Measurements from ENCODE around the gene MAN2C1.
A peak's percentile ranks its signal among the peaks of the same experiment; 100 is the strongest.
"Not testable (repeated sequence)": the region's sequence is repeated elsewhere in the genome, so short reads cannot be mapped to it uniquely, and the experiment has no call there.

Gene MAN2C1

GRCh38 chr15:75360856-75361255 is 7.6 kb downstream of the MAN2C1 start:
- DNase-seq = no peak

GRCh38 chr15:75360391-75360790 is 8.0 kb downstream of the MAN2C1 start:
- DNase-seq = no peak

- no peak for DNase-seq
Observed at GRCh38 chr15:75359537-75360250, 8.7 kb downstream of the MAN2C1 start.

GRCh38 chr15:75358771-75359536 is 9.5 kb downstream of the MAN2C1 start:
- DNase-seq = no peak

GRCh38 chr15:75357976-75358673 is 10.3 kb downstream of the MAN2C1 start:
- no peak for DNase-seq

DNA sequence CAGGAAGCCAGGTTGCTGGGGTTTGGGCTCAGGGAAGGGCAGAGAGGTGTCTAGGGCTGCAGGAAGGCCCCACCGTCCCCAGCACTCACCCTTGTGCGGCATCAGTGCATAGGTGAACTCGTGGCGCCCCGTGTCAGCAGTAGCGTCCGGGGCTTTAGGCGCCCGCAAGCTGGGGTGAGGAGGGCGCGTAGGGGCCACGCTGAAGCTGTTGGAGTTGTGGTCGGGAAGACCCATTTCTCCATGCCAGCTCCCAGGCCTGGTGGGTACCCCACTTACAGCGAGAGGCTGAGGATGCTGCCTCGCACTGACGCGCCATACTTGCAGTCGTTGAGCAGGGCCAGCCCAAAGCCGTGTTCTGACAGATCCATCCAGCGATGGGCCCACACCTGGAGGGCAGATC is 11.9 kb downstream of the MAN2C1 start:
- DNase-seq = no peak

DNA sequence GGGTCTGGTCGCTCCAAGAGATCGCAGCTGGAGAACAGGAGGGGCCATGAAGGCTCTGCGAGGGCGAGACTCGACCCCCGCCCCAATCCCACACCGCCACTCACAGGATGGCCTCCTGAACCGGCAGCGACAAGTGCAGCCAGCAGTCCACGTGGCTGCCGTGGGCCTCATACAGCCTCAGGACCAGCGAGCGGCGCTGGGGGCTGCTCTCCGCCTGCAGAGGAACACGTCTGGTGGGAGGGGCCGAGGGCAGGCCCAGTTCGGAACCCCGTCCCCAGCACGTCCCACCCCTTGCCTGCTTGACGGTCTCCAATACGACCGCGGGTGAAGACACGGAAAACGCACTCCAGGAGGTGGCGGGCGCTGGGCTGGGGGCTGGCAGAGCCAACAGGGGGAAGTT is 12.4 kb downstream of the MAN2C1 start:
- DNase-seq = no peak

DNA sequence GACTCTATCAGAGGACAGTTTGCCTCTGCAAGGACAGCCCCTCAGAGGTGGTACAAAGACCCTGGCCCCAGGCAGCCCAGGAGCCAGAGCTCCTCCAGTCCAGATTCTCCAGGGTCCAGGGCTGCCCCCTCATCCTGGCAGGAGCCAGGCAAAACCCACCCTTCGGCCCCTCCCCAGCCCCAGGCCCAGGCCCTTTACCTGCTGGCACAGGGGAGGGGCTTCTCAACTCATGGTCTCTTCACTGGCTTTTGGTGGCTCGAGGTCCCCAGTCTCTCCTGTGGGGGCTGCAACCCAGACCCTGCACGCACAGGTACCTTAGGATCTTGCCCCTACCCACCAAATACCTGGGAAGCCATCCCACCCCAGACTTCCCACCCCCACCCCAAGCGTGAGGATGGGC is 13.0 kb downstream of the MAN2C1 start:
- no peak for DNase-seq

- DNase-seq = no peak
Observed at GRCh38 chr15:75354454-75354853, 14.0 kb downstream of the MAN2C1 start.

DNA sequence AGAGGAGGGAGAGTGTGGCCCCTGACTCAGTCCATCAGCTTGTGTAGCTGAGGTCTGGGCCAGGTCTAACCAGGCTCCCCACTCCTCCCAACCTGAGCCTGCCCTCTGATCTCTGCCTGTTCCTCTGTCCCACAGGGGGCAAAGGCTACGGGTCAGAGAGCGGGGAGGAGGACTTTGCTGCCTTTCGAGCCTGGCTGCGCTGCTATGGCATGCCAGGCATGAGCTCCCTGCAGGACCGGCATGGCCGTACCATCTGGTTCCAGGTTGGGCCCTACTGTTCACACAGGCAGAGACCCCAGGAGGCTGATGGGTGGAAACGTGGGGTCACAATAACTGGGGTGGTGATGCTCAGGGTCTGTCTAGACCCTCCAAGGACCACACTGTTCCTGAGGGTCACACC is 14.8 kb downstream of the MAN2C1 start:
- DNase-seq = no peak

DNA sequence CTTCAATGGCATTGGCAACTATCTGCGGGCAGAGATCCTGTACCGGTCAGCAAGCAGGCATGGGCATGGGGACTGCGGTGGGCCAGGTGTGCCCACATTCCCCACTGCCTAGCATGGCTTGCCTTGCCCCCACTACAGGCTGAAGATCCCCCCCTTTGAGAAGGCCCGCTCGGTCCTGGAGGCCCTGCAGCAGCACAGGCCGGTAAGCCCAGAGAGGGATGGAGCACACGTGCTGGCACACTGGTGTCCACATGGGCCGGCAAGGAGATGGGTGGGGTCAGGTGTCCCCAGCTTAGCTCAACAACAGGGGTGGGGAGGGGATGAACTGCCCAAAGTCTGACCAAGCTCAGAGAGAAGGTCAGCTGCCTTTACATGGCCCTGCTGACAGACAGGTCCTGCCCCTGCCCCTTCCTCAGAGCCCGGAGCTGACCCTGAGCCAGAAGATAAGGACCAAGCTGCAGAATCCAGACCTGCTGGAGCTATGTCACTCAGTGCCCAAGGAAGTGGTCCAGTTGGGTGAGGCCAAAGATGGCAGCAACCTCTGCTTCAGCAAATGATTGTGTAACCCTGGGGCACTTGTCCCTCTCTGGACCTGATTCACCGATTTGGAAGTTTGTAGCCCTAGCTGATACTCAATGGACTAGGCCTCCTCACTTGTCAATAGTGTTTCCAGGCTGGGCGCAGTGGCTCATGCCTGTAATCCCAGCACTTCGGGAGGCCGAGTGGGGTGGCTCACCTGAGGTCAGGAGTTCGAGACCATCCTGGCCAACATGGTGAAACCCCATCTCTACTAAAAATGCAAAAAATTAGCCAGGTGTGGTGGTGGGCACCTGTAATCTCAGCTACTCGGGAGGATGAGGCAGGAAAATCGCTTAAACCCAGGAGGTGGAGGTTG is 16.0 kb downstream of the MAN2C1 start:
- no peak for DNase-seq

- no peak for DNase-seq
Observed at GRCh38 chr15:75350601-75351361, 17.6 kb downstream of the MAN2C1 start.

DNA sequence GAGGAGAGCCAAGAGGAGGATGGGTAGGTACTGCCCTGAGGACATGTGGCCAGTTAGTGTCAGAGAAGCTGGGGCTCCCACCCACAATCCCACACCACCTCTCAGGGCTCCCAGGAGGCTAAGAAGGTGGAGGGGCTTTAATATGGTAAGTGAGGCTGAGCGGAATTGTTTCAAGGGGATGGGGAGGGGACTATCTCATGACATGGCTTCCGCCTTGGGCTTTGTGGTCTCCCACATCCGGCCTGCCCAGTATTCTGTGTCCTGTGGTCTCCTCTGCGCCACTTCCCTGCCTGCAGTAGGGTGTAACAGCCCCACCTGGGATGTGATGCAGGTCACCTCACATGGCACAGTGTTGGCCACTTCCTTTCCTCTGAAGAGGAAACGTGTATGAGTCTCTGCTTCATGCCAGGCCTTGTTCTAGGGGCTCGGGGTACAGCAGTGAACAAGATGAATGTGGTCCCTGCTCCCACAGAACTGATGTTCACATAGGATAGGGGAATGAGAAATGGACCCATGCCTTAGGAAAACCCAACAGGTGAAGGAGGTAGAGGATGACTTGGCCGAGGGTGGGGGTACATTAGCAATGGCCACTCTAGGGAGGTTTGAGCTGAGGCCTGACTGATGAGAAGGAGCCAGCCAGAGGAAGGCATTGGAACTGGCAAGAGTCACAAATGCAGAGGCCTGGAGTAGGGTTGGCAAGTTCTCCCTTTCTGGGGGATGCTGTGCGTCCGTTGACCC is 18.4 kb downstream of the MAN2C1 start:
- DNase-seq = no peak

- DNase-seq = not testable (repeated sequence)
Observed at GRCh38 chr15:75349351-75349669, 19.1 kb downstream of the MAN2C1 start.

- DNase-seq = no peak
Observed at GRCh38 chr15:75348562-75349350, 19.7 kb downstream of the MAN2C1 start.

GRCh38 chr15:75348034-75348561 is 20.3 kb downstream of the MAN2C1 start:
- no peak for DNase-seq

GRCh38 chr15:75347222-75348033 is 21.0 kb downstream of the MAN2C1 start:
- DNase-seq = no peak

DNA sequence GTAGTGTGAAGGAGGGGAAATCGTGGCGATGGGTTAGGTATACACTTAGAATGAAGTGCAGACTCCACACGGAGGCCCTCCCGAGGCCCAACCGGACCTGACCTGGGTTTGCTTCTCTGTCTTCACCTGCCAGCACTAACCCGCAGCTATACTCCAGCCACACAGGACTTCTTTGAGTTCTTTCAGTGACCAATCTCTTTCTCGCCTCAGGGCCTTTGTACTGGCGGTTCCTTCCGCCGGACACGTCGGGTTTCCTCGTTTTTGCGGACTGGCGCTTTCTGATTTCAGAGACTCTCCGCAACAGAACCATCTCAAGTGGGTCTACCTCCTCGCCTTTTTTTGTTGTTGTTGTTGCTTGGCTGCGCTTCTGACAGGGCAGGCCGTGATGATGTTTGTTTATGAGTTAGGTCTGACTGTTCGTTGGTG is 21.6 kb downstream of the MAN2C1 start, which contains the start of gene NEIL1:
TSS of gene NEIL1 (plus strand) at position 244 of the 426 bp plus-strand sequence. CDS start 1,867 bp downstream, outside the sequence.
- peak; percentile 7 for DNase-seq

DNA sequence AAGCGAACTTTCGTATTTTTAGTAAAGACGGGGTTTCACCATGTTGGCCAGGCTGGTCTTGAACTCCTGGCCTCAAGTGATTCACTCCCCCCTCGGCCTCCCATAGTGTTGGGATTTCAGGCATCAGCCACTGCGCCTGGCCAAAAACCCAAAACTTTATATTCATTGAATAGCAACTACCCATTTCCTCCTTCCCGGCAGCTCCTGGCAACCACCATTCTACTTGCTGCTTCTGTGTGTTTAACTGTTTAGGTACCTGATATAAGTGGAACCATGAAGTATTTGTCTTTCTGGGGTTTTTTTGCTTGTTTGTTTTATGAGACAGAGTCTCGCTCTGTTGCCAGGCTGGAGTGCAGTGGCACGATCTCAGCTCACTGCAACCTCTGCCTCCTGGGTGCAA is 24.5 kb downstream of the MAN2C1 start:
- DNase-seq = not testable (repeated sequence)
